ENCODE data around the gene R3HDM2.

GRCh38 chr12:57385586-57385985 is 45.3 kb downstream of the R3HDM2 start:
- no peak for TF ChIP-seq CTCF (conservative IDR thresholded peaks at IDR 0.05 in 1 of 2, IDR thresholded peaks at IDR 0.05 in 1 of 2; ENCODE audit: extremely low read depth in 1 of 2, insufficient read depth in 1 of 2, low read depth in 1 of 2, low read length in 2 of 2)
- TF ChIP-seq EZH2 (IDR thresholded peaks at IDR 0.05; ENCODE audit: borderline replicate concordance, low read length) = no peak

Data from mammary epithelial cell (primary cell).